ENCODE results near the gene REXO1.

REXO1 gene

GRCh38 chr19:1840541-1841115 is 7.7 kb downstream of the REXO1 start:
- no peak overlapping the region for H3K9ac ChIP-seq (ENCODE audit: low read depth, low read length)

GRCh38 chr19:1839658-1840540 is 8.4 kb downstream of the REXO1 start:
- Histone ChIP-seq H3K27me3 (ENCODE audit: control insufficient read depth, insufficient read depth, low read length) (no peaks in the 10 kb centered on the region), H3K9ac (ENCODE audit: low read depth, low read length) (no peak overlapping the region), H3K9me3 (ENCODE audit: control insufficient read depth, insufficient read depth, low read length) (no peaks in the 10 kb centered on the region), H3K4me1 (ENCODE audit: control insufficient read depth, insufficient read depth, low read length) (no peaks in the 10 kb centered on the region), H3K36me3 (ENCODE audit: control insufficient read depth, insufficient read depth, low read length) (peaks cover 6% of the 10 kb centered on the region), H3K4me3 (ENCODE audit: low read depth, low read length) (no peak overlapping the region)

More at GRCh38 chr19:1840541-1841115, 7.7 kb downstream of the REXO1 start:
- H3K36me3 ChIP-seq (ENCODE audit: control insufficient read depth, insufficient read depth, low read length), result peaks cover 6% of the 10 kb centered on the region
- H3K4me1 ChIP-seq (ENCODE audit: control insufficient read depth, insufficient read depth, low read length), result no peaks in the 10 kb centered on the region
- no peaks in the 10 kb centered on the region for H3K9me3 ChIP-seq (ENCODE audit: control insufficient read depth, insufficient read depth, low read length)
- no peaks in the 10 kb centered on the region for H3K27me3 ChIP-seq (ENCODE audit: control insufficient read depth, insufficient read depth, low read length)
- H3K4me3 ChIP-seq (ENCODE audit: low read depth, low read length), result no peak overlapping the region

- no peak overlapping the region for H3K9ac ChIP-seq (ENCODE audit: low read depth, low read length)
These were observed 10.6 kb downstream of the REXO1 start for GRCh38 chr19:1837625-1838105.

GRCh38 chr19:1837222-1837565 is 11.1 kb downstream of the REXO1 start:
- Histone ChIP-seq H3K27me3 (ENCODE audit: control insufficient read depth, insufficient read depth, low read length) (no peaks in the 10 kb centered on the region), H3K9me3 (ENCODE audit: control insufficient read depth, insufficient read depth, low read length) (no peaks in the 10 kb centered on the region), H3K4me1 (ENCODE audit: control insufficient read depth, insufficient read depth, low read length) (no peaks in the 10 kb centered on the region), H3K9ac (ENCODE audit: low read depth, low read length) (no peak overlapping the region), H3K4me3 (ENCODE audit: low read depth, low read length) (no peak overlapping the region), H3K36me3 (ENCODE audit: control insufficient read depth, insufficient read depth, low read length) (peaks cover 9% of the 10 kb centered on the region)

More at GRCh38 chr19:1837625-1838105, 10.6 kb downstream of the REXO1 start:
- Histone ChIP-seq H3K4me1 (ENCODE audit: control insufficient read depth, insufficient read depth, low read length) (no peaks in the 10 kb centered on the region), H3K9me3 (ENCODE audit: control insufficient read depth, insufficient read depth, low read length) (no peaks in the 10 kb centered on the region), H3K27me3 (ENCODE audit: control insufficient read depth, insufficient read depth, low read length) (no peaks in the 10 kb centered on the region), H3K36me3 (ENCODE audit: control insufficient read depth, insufficient read depth, low read length) (peaks cover 9% of the 10 kb centered on the region), H3K4me3 (ENCODE audit: low read depth, low read length) (no peak overlapping the region)

GRCh38 chr19:1836458-1837221 is 11.6 kb downstream of the REXO1 start:
- H3K4me1 ChIP-seq (ENCODE audit: control insufficient read depth, insufficient read depth, low read length), result no peaks in the 10 kb centered on the region
- peaks cover 9% of the 10 kb centered on the region for H3K36me3 ChIP-seq (ENCODE audit: control insufficient read depth, insufficient read depth, low read length)

GRCh38 chr19:1833540-1833939 is 14.7 kb downstream of the REXO1 start:
- Histone ChIP-seq H3K36me3 (ENCODE audit: control insufficient read depth, insufficient read depth, low read length) (peaks cover 10% of the 10 kb centered on the region), H3K9ac (ENCODE audit: low read depth, low read length) (no peak overlapping the region), H3K4me3 (ENCODE audit: low read depth, low read length) (no peak overlapping the region), H3K9me3 (ENCODE audit: control insufficient read depth, insufficient read depth, low read length) (no peaks in the 10 kb centered on the region), H3K4me1 (ENCODE audit: control insufficient read depth, insufficient read depth, low read length) (no peaks in the 10 kb centered on the region), H3K27me3 (ENCODE audit: control insufficient read depth, insufficient read depth, low read length) (no peaks in the 10 kb centered on the region)

More at GRCh38 chr19:1836458-1837221, 11.6 kb downstream of the REXO1 start:
- H3K4me3 ChIP-seq (ENCODE audit: low read depth, low read length), result no peak overlapping the region
- no peaks in the 10 kb centered on the region for H3K9me3 ChIP-seq (ENCODE audit: control insufficient read depth, insufficient read depth, low read length)
- no peaks in the 10 kb centered on the region for H3K27me3 ChIP-seq (ENCODE audit: control insufficient read depth, insufficient read depth, low read length)
- no peak overlapping the region for H3K9ac ChIP-seq (ENCODE audit: low read depth, low read length)

GRCh38 chr19:1832046-1832663 is 16.1 kb downstream of the REXO1 start:
- peaks cover 14% of the 10 kb centered on the region for H3K36me3 ChIP-seq (ENCODE audit: control insufficient read depth, insufficient read depth, low read length)
- no peaks in the 10 kb centered on the region for H3K4me1 ChIP-seq (ENCODE audit: control insufficient read depth, insufficient read depth, low read length)
- H3K4me3 ChIP-seq (ENCODE audit: low read depth, low read length), result no peak overlapping the region
- no peaks in the 10 kb centered on the region for H3K27me3 ChIP-seq (ENCODE audit: control insufficient read depth, insufficient read depth, low read length)
- no peaks in the 10 kb centered on the region for H3K9me3 ChIP-seq (ENCODE audit: control insufficient read depth, insufficient read depth, low read length)
- no peak overlapping the region for H3K9ac ChIP-seq (ENCODE audit: low read depth, low read length)

GRCh38 chr19:1830978-1831377 is 17.3 kb downstream of the REXO1 start:
- H3K9ac ChIP-seq (ENCODE audit: low read depth, low read length), result no peak overlapping the region
- H3K9me3 ChIP-seq (ENCODE audit: control insufficient read depth, insufficient read depth, low read length), result no peaks in the 10 kb centered on the region
- no peaks in the 10 kb centered on the region for H3K27me3 ChIP-seq (ENCODE audit: control insufficient read depth, insufficient read depth, low read length)
- H3K36me3 ChIP-seq (ENCODE audit: control insufficient read depth, insufficient read depth, low read length), result peaks cover 16% of the 10 kb centered on the region
- H3K4me1 ChIP-seq (ENCODE audit: control insufficient read depth, insufficient read depth, low read length), result no peaks in the 10 kb centered on the region
- H3K4me3 ChIP-seq (ENCODE audit: low read depth, low read length), result no peak overlapping the region

- Histone ChIP-seq H3K36me3 (ENCODE audit: control insufficient read depth, insufficient read depth, low read length) (peaks cover 19% of the 10 kb centered on the region), H3K27me3 (ENCODE audit: control insufficient read depth, insufficient read depth, low read length) (no peaks in the 10 kb centered on the region), H3K9me3 (ENCODE audit: control insufficient read depth, insufficient read depth, low read length) (no peaks in the 10 kb centered on the region), H3K9ac (ENCODE audit: low read depth, low read length) (no peak overlapping the region), H3K4me1 (ENCODE audit: control insufficient read depth, insufficient read depth, low read length) (no peaks in the 10 kb centered on the region), H3K4me3 (ENCODE audit: low read depth, low read length) (no peak overlapping the region)
These were observed 17.7 kb downstream of the REXO1 start for GRCh38 chr19:1830568-1830967.

GRCh38 chr19:1829958-1830357 is 18.3 kb downstream of the REXO1 start:
- Histone ChIP-seq H3K4me1 (ENCODE audit: control insufficient read depth, insufficient read depth, low read length) (no peaks in the 10 kb centered on the region), H3K9me3 (ENCODE audit: control insufficient read depth, insufficient read depth, low read length) (no peaks in the 10 kb centered on the region), H3K9ac (ENCODE audit: low read depth, low read length) (no peak overlapping the region), H3K4me3 (ENCODE audit: low read depth, low read length) (no peak overlapping the region), H3K27me3 (ENCODE audit: control insufficient read depth, insufficient read depth, low read length) (no peaks in the 10 kb centered on the region), H3K36me3 (ENCODE audit: control insufficient read depth, insufficient read depth, low read length) (peaks cover 20% of the 10 kb centered on the region)
